Neural crest cell (in vitro differentiated cells): ENCODE measurements around the gene GLIS1. TPM values are rescaled to one million over a fixed set of nuclear protein-coding genes. Genes with fewer than 3 reads are reported as not detected.

Experiments used
- DNase-seq: peaks from one replicate; pipeline ENCODE4 v3.0.0; 2021; ENCODE audit warnings: low read depth, mixed read lengths, low spot score
- H3K27ac Mint-ChIP-seq: one replicate; pipeline ENCODE4 v1.8.0; 2021; ENCODE audit warnings: mild to moderate bottlenecking, mixed read lengths; ENCODE audit not compliant: unreplicated experiment
- H3K27me3 Mint-ChIP-seq: 2 replicates; pipeline ENCODE4 v1.8.0; 2021; ENCODE audit warnings: low read depth, mild to moderate bottlenecking, mixed read lengths
- H3K36me3 Mint-ChIP-seq: 2 replicates; pipeline ENCODE4 v1.8.0; 2021; ENCODE audit warnings: low read depth, mild to moderate bottlenecking, mixed read lengths
- H3K4me1 Mint-ChIP-seq: 2 replicates; pipeline ENCODE4 v1.8.0; 2021; ENCODE audit warnings: mixed read lengths
- H3K4me3 Mint-ChIP-seq: one replicate; pipeline ENCODE4 v1.8.0; 2021; ENCODE audit warnings: mild to moderate bottlenecking, mixed read lengths
- H3K9me3 Mint-ChIP-seq: 2 replicates; pipeline ENCODE4 v1.8.0; 2021; ENCODE audit warnings: mixed read lengths
- CTCF ChIP-seq: fragments of 200-600 bp; sonication (generic); conservative IDR thresholded peaks from 2 replicates; pipeline ENCODE4 v1.5.0; 2021; ENCODE audit warnings: antibody characterized with exemption, mild to moderate bottlenecking
- total RNA-seq: library from RNA; stranded (reverse); gene quantifications from 2 replicates; pipeline ENCODE4 v1.2.1, GENCODE V29; 2021

GLIS1 gene
- total RNA-seq, 1 donor from 2014 or later, result not detected

DNA sequence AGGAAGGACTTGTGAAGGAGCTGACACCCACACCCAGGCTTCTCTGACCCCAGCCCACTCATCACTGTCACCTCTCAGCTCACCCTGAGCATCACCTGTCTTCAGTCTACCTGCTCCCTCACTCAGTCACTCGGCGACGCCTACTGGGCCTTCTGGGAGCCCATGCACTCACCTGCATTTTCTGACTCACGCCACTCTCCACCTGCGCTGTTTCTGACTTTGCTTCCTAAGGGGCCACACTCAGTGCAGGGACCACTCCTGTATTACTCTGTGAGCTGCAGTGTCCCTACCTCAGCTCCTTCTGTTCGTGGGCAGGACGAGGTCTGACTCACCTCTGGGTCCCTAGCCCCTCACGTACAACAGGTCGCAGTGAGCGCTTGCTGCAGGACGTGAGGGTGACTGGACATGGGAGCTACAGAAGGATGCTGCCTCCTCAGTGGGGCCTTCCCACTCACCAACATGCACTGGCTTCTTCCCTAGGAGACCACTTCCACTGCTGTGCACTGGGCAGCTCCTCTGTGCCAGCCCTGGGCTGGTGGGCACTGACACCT is 102.3 kb downstream of the GLIS1 start:
- Mint-ChIP-seq H3K4me3 (no peak overlapping the region), H3K27me3 (no peaks in the 10 kb centered on the region), H3K9me3 (no peaks in the 10 kb centered on the region), H3K36me3 (no peaks in the 10 kb centered on the region), H3K27ac (no peak overlapping the region), H3K4me1 (no peaks in the 10 kb centered on the region)
- TF ChIP-seq CTCF, result no peak
- no peak for DNase-seq

DNA sequence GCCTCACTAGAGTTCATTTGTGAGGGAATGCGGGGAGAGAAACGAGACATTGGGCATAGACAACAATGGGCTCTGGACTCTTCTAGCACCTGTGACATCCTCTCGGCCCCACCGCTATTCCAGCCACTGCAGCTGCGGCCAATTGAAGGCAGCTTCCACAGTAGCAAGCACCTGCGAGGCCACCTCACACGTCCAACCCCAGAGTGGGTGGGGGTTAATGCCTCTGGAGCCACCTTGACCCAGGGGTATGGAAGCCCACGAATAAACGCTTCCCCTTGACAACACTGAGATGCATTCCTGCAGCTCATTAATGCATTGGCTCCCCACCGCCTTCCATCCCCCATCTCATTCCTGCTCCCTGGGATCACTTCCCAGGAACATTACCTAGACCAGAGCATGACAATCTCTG is 104.4 kb downstream of the GLIS1 start:
- TF ChIP-seq CTCF, result no peak
- Mint-ChIP-seq H3K36me3 (no peaks in the 10 kb centered on the region), H3K27me3 (no peaks in the 10 kb centered on the region), H3K9me3 (no peaks in the 10 kb centered on the region), H3K4me1 (no peaks in the 10 kb centered on the region), H3K4me3 (no peak overlapping the region), H3K27ac (no peak overlapping the region)
- DNase-seq, result no peak

DNA sequence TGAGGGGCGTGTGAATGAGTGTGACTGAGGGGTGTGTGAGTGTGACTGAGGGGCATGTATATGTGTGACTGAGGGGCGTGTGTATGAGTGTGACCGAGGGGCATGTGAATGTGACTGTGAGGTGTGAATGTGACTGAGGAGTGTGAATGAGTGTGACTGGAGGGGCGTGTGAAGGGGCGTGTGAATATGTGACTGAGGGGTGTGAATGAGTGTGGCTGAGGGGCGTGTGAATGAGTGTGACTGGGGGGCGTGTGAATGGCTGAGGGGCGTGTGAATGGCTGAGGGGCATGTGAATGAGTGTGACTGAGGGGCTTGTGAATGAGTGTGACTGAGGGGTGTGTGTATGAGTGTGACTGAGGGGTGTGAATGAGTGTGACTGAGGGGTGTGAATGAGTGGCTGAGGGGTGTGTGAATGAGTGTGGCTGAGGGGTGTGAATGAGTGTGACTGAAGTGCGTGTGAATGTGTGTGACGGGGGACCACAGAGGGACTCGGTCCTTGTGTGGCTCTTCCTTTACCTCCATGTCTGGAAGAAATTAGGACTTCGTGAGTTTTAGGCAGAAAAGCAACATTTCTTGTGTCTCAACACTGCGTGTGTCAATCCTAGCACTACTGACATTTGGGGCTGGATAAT is 105.8 kb downstream of the GLIS1 start:
- Mint-ChIP-seq H3K4me3 (no peak overlapping the region), H3K4me1 (no peaks in the 10 kb centered on the region), H3K27me3 (no peaks in the 10 kb centered on the region), H3K36me3 (no peaks in the 10 kb centered on the region), H3K9me3 (no peaks in the 10 kb centered on the region), H3K27ac (no peak overlapping the region)
- no peak for TF ChIP-seq CTCF
- no peak for DNase-seq

- no peak for TF ChIP-seq CTCF
- Mint-ChIP-seq H3K36me3 (no peaks in the 10 kb centered on the region), H3K4me1 (no peaks in the 10 kb centered on the region), H3K27ac (no peak overlapping the region), H3K4me3 (no peak overlapping the region), H3K27me3 (no peaks in the 10 kb centered on the region), H3K9me3 (no peaks in the 10 kb centered on the region)
- DNase-seq, result no peak
Observed at GRCh38 chr1:53631622-53632310, 107.2 kb downstream of the GLIS1 start.

GRCh38 chr1:53629101-53629691 is 109.8 kb downstream of the GLIS1 start:
- no peak overlapping the region for H3K27ac Mint-ChIP-seq
- no peak for TF ChIP-seq CTCF
- H3K27me3 Mint-ChIP-seq, result no peaks in the 10 kb centered on the region
- no peak for DNase-seq
- no peaks in the 10 kb centered on the region for H3K36me3 Mint-ChIP-seq
- H3K4me1 Mint-ChIP-seq, result no peaks in the 10 kb centered on the region
- H3K4me3 Mint-ChIP-seq, result no peak overlapping the region
- no peaks in the 10 kb centered on the region for H3K9me3 Mint-ChIP-seq
